CD4-positive, CD25-positive, alpha-beta regulatory T cell (primary cell): ENCODE data around the gene ING3. TPM values are rescaled to one million over a fixed set of nuclear protein-coding genes. Genes with fewer than 3 reads are reported as not detected.
A peak's percentile ranks its signal among the peaks of the same experiment; 100 is the strongest.

Source experiments
- ATAC-seq, 2 donors: fragments of 150-1000 bp; cut with Tn5 transposase; one replicate each; pipeline ENCODE4 v1.10.0; 2021; ENCODE audit warnings: low read depth in 2 of 2, moderate number of reproducible peaks in 2 of 2, moderate library complexity in 1 of 2
- DNase-seq, 3 donors: peaks; one replicate each; pipeline versions ENCODE4 v3.0.0 to v3.0.0-alpha.2; 2012 to 2022; ENCODE audit warnings: mixed read lengths in 1 of 3
- H3K27ac ChIP-seq: one replicate; pipeline ENCODE4 v1.7.0; 2013; ENCODE audit warnings: mild to moderate bottlenecking, low read length; ENCODE audit not compliant: insufficient read depth, poor library complexity, severe bottlenecking
- H3K27me3 ChIP-seq: one replicate; pipeline ENCODE4 v1.7.0; 2013; ENCODE audit warnings: low read length; ENCODE audit not compliant: control insufficient read depth, insufficient read depth
- H3K36me3 ChIP-seq: one replicate; pipeline ENCODE4 v1.7.0; 2013; ENCODE audit warnings: mild to moderate bottlenecking, low read length, moderate library complexity; ENCODE audit not compliant: control insufficient read depth, insufficient read depth
- H3K4me1 ChIP-seq: 2 replicates; pipeline ENCODE4 v1.7.0; 2013; ENCODE audit warnings: mild to moderate bottlenecking, low read length; ENCODE audit not compliant: insufficient read depth, control insufficient read depth, poor library complexity, severe bottlenecking
- H3K4me3 ChIP-seq: one replicate; pipeline ENCODE4 v1.7.0; 2013; ENCODE audit warnings: low read depth, mild to moderate bottlenecking, low read length, moderate library complexity
- H3K9me3 ChIP-seq, 2 experiments: 1 replicate in 1 of 2; 2 replicates in 1 of 2; pipeline ENCODE4 v1.7.0; 2013; ENCODE audit warnings: low read length in 2 of 2, mild to moderate bottlenecking in 1 of 2, moderate library complexity in 1 of 2; ENCODE audit not compliant: control insufficient read depth in 2 of 2
- H3K27ac Mint-ChIP-seq, 3 donors: one replicate each; pipeline ENCODE4 v1.8.0; 2020 to 2022; ENCODE audit warnings: mild to moderate bottlenecking in 3 of 3, mixed read lengths in 3 of 3, moderate library complexity in 2 of 3
- H3K27me3 Mint-ChIP-seq: one replicate; pipeline ENCODE4 v1.8.0; 2022; ENCODE audit warnings: mild to moderate bottlenecking, mixed read lengths
- H3K36me3 Mint-ChIP-seq: one replicate; pipeline ENCODE4 v1.8.0; 2020; ENCODE audit warnings: mixed read lengths
- H3K4me1 Mint-ChIP-seq, 4 donors: one replicate each; pipeline ENCODE4 v1.8.0; 2020 to 2022; ENCODE audit warnings: mixed read lengths in 4 of 4, mild to moderate bottlenecking in 1 of 4
- H3K4me3 Mint-ChIP-seq, 4 donors: one replicate each; pipeline ENCODE4 v1.8.0; 2020 to 2022; ENCODE audit warnings: mild to moderate bottlenecking in 4 of 4, mixed read lengths in 4 of 4, moderate library complexity in 3 of 4
- H3K9me3 Mint-ChIP-seq, 7 donors: one replicate each; pipeline ENCODE4 v1.8.0; 2020 to 2022; ENCODE audit warnings: mixed read lengths in 7 of 7, mild to moderate bottlenecking in 3 of 7, moderate library complexity in 2 of 7
- polyA plus RNA-seq, 4 donors: library from polyadenylated mRNA; unstranded; fragments of 300-500 nt; fragmentation: Illumina TruSeq; gene quantifications; one replicate each; pipeline ENCODE4 v1.2.3, GENCODE V29; 2021
- total RNA-seq: library from RNA; stranded (reverse); gene quantifications from one replicate; pipeline ENCODE4 v1.2.3, GENCODE V29; 2022

ING3 gene
- total and polyA plus RNA-seq, 5 donors from 2014 or later = 30.4 to 49.3 (median 40.2) TPM

- H3K9me3 Mint-ChIP-seq = peaks cover 0 to 6% (median 0%) of the 10 kb centered on the region in 7 donors
- H3K27ac ChIP-seq = no peak overlapping the region
- no peak overlapping the region for H3K4me3 ChIP-seq
- H3K4me1 ChIP-seq = peaks cover 14% of the 10 kb centered on the region
- no peak overlapping the region for H3K4me3 Mint-ChIP-seq
- no peaks in the 10 kb centered on the region for H3K36me3 ChIP-seq
- peaks cover 6 to 22% (median 16%) of the 10 kb centered on the region in 4 donors for H3K4me1 Mint-ChIP-seq
- H3K27me3 ChIP-seq = peaks cover 49% of the 10 kb centered on the region
- ATAC-seq (no peak), DNase-seq (no peak)
- peaks cover 84% of the 10 kb centered on the region for H3K27me3 Mint-ChIP-seq
- no peaks in the 10 kb centered on the region for H3K9me3 ChIP-seq
- no peak overlapping the region for H3K27ac Mint-ChIP-seq
- H3K36me3 Mint-ChIP-seq = no peaks in the 10 kb centered on the region
Measured at GRCh38 chr7:120990468-120991118, 40.0 kb downstream of the ING3 start.

DNA sequence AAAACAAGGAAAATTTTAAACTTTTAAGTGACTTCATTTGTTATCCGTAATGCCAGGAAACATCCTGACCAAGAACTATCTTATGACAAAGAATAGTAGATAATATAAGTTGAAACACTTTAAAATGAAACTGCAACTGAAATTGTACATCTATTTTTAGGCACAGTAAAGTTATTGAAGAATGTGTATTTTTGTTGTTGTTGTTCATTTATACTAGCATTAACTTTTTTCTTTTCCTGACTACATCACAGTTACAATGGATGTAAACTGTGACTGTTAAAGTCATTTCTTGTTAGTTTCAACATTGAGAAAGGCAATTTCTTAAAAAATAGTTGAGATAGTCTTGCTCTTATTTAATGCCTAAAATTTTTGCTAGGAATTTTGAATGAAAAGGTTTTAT, 40.6 kb downstream of the ING3 start:
- ATAC-seq (no peak), DNase-seq (peak in 1 of 3 donors; percentile 12)
- Histone ChIP-seq H3K4me1 (peaks cover 14% of the 10 kb centered on the region), H3K27me3 (peaks cover 48% of the 10 kb centered on the region), H3K9me3 (no peaks in the 10 kb centered on the region), H3K4me3 (no peak overlapping the region), H3K36me3 (no peaks in the 10 kb centered on the region), H3K27ac (no peak overlapping the region)
- Mint-ChIP-seq H3K4me1 (peaks cover 6 to 27% (median 16%) of the 10 kb centered on the region in 4 donors), H3K27me3 (peaks cover 80% of the 10 kb centered on the region), H3K36me3 (no peaks in the 10 kb centered on the region), H3K4me3 (no peak overlapping the region), H3K9me3 (peaks cover 0 to 5% (median 0%) of the 10 kb centered on the region in 7 donors), H3K27ac (no peak overlapping the region)

GRCh38 chr7:120991581-120991980, 41.0 kb downstream of the ING3 start:
- no peak overlapping the region for H3K27ac ChIP-seq
- no peak overlapping the region for H3K4me3 ChIP-seq
- H3K27me3 ChIP-seq = peaks cover 49% of the 10 kb centered on the region
- peaks cover 0 to 5% (median 0%) of the 10 kb centered on the region in 7 donors for H3K9me3 Mint-ChIP-seq
- no peaks in the 10 kb centered on the region for H3K9me3 ChIP-seq
- ATAC-seq (no peak), DNase-seq (no peak)
- peaks cover 14% of the 10 kb centered on the region for H3K4me1 ChIP-seq
- H3K36me3 Mint-ChIP-seq = no peaks in the 10 kb centered on the region
- no peaks in the 10 kb centered on the region for H3K36me3 ChIP-seq
- H3K27ac Mint-ChIP-seq = no peak overlapping the region
- peaks cover 78% of the 10 kb centered on the region for H3K27me3 Mint-ChIP-seq
- no peak overlapping the region for H3K4me3 Mint-ChIP-seq
- H3K4me1 Mint-ChIP-seq = peaks cover 6 to 30% (median 16%) of the 10 kb centered on the region in 4 donors

DNA sequence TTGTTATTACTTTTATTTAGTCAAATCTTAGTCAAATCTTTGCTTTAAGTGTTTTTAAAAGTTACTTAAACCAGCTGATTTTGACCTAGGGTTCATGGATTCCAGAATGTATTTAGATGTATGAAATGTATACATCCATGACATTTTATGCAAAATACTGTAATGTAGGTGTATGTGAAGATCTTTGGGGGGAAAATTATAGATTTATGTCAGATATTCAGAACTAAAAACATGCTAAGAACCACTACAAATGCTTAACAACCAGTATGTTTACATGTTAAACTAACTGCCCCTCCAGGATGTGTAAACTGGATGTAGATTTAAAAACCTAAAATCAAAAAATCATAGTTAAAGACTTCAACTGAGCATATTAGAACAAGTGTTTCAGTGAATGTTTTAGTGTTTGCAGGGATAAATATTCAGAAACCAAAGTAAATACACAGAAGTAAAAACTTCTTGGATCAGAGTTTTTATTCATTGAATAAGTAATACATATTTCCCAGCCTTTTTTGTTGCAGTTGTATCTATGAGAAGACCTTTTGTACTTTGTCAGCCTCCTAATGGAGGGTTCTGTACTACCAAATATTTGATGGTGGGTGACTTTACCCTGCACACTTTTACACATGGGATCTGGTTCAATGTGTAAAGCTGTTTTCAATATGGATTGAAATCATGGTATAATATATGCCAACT, 41.8 kb downstream of the ING3 start:
- H3K9me3 ChIP-seq = no peaks in the 10 kb centered on the region
- Mint-ChIP-seq H3K27ac (no peak overlapping the region), H3K36me3 (no peaks in the 10 kb centered on the region), H3K4me3 (no peak overlapping the region), H3K4me1 (peaks cover 2 to 34% (median 15%) of the 10 kb centered on the region in 4 donors), H3K27me3 (peaks cover 79% of the 10 kb centered on the region), H3K9me3 (peaks cover 0 to 5% (median 0%) of the 10 kb centered on the region in 7 donors)
- peaks cover 49% of the 10 kb centered on the region for H3K27me3 ChIP-seq
- no peaks in the 10 kb centered on the region for H3K36me3 ChIP-seq
- H3K4me1 ChIP-seq = peaks cover 14% of the 10 kb centered on the region
- DNase-seq (no peak), ATAC-seq (no peak)
- no peak overlapping the region for H3K27ac ChIP-seq
- no peak overlapping the region for H3K4me3 ChIP-seq

DNA sequence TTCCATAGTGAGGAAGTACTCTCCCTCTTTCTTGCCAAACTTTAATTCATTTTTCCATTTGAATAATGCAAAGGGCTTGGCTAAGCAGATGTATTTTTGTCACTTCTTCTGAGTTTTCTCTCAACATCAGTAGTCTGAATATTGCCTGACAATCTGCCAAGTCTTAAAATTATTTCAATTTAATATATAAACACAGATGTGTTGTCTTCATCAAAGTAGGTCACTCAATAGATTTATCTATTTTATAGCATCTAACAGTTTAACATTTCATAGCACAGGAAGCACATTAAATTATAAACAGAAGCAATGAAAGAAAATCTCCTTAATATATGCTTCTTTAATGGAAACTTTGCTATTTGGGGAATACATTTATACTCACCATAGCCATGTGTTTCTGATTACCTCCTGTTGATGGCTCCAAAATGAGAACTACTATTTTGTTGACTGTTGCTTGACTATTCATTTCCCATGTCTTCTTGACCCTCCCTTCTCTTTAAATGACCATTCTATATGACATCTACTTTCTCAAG, 42.5 kb downstream of the ING3 start:
- Mint-ChIP-seq H3K27ac (no peak overlapping the region), H3K4me3 (no peak overlapping the region), H3K36me3 (no peaks in the 10 kb centered on the region), H3K9me3 (peaks cover 0 to 5% (median 0%) of the 10 kb centered on the region in 7 donors), H3K27me3 (peaks cover 73% of the 10 kb centered on the region), H3K4me1 (peaks cover 0 to 28% (median 10%) of the 10 kb centered on the region in 4 donors)
- H3K9me3 ChIP-seq = no peaks in the 10 kb centered on the region
- H3K4me3 ChIP-seq = no peak overlapping the region
- H3K36me3 ChIP-seq = no peaks in the 10 kb centered on the region
- DNase-seq (no peak), ATAC-seq (no peak)
- peaks cover 9% of the 10 kb centered on the region for H3K4me1 ChIP-seq
- no peak overlapping the region for H3K27ac ChIP-seq
- peaks cover 46% of the 10 kb centered on the region for H3K27me3 ChIP-seq

DNA sequence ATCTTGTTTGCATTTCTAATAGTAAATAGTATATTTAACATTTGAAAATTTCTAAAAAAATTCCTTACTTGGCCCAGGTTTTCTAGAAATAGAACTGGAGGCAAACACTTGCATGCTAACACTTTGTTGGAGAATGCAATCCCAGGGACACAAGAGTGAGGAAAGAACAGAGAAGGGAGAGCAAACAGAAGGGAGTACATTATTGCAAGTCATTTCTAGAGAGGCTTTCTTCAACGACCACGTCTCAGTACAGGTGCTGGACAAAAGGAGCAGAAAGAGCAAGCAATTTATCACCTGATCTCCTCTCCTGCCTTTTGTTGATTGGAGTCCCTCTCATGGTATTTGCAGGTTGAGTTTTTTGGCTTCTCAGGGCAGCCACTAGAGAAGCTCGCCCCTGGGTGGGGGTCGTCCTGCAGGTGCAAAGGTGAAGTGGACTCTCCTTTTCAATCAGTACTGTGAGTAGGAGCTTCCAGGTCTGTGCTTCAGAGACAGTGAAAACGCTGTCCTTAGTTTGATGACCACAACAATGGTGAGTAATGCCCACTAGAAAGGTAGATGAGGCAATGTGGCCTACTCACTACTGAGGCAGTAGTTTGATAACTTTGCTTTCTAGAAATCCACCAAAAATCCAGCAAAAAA, 43.1 kb downstream of the ING3 start:
- no peak overlapping the region for H3K4me3 Mint-ChIP-seq
- Histone ChIP-seq H3K27me3 (peaks cover 41% of the 10 kb centered on the region), H3K4me3 (no peak overlapping the region), H3K9me3 (no peaks in the 10 kb centered on the region), H3K36me3 (no peaks in the 10 kb centered on the region), H3K27ac (no peak overlapping the region), H3K4me1 (peaks cover 2% of the 10 kb centered on the region)
- peaks cover 0 to 22% (median 8%) of the 10 kb centered on the region in 4 donors for H3K4me1 Mint-ChIP-seq
- H3K36me3 Mint-ChIP-seq = no peaks in the 10 kb centered on the region
- peaks cover 66% of the 10 kb centered on the region for H3K27me3 Mint-ChIP-seq
- no peak overlapping the region for H3K27ac Mint-ChIP-seq
- ATAC-seq (no peak), DNase-seq (no peak)
- H3K9me3 Mint-ChIP-seq = peaks cover 0 to 5% (median 0%) of the 10 kb centered on the region in 7 donors

DNA sequence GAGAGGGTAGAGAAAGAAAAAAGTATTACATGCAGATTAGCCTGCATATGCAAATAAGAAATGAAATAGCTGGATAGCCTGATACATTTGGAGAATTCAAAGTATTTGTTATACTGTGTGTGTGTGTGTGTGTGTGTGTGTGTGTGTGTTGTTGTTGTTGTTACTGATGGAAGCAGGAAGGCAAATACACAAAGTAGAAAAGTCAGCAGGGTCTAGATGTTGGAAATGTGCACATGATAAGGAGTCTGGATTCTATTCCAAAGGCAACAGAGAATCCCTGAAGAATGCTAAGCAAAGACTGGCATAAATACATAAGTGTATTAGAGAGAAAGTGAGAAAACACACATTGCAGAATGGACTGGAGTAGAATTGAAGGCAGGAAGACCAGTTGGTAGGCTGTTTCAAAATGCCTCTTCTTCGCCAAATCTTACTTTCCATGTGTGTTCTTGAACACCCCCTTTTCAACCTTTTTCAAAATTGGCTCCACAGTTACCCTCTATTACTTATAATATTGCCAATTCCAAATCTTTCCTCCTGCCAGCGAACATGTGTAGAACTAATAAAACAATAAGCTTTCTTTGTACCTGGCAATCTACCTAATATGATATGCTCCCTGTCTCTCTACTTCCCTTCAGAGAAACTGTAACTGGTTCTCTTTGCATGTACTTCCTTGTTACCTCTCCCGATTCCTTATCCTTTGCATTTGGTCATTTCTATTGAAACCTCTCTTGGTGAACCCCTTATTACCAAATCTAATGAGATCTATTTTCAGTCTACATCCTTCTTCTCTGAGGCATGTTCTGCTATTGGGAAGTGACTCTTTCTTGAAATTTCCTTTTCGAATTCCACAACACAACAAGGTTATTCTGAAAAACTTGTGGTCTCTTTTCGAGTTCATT, 44.2 kb downstream of the ING3 start:
- Mint-ChIP-seq H3K4me3 (no peak overlapping the region), H3K27me3 (peaks cover 55% of the 10 kb centered on the region), H3K36me3 (no peaks in the 10 kb centered on the region), H3K4me1 (peaks cover 0 to 15% (median 4%) of the 10 kb centered on the region in 4 donors), H3K27ac (no peak overlapping the region), H3K9me3 (peaks cover 0 to 4% (median 0%) of the 10 kb centered on the region in 7 donors)
- peaks cover 30% of the 10 kb centered on the region for H3K27me3 ChIP-seq
- no peak for DNase-seq
- H3K36me3 ChIP-seq = no peaks in the 10 kb centered on the region
- no peak overlapping the region for H3K4me3 ChIP-seq
- H3K4me1 ChIP-seq = no peaks in the 10 kb centered on the region
- no peak overlapping the region for H3K27ac ChIP-seq
- ATAC-seq = no peak
- no peaks in the 10 kb centered on the region for H3K9me3 ChIP-seq
